Keratinocyte (primary cell): Measurements from ENCODE around the gene TOP2A.

ENCODE experiments used
- EZH2 ChIP-seq: IDR thresholded peaks from one replicate; pipeline ENCODE4 v1.6.1; 2012; ENCODE audit warnings: inconsistent platforms, mild to moderate bottlenecking, low read length, moderate library complexity
- TF ChIP-seq, protein P1 (sequence below), 3 experiments: IDR thresholded peaks in 1 of 3; conservative IDR thresholded peaks in 1 of 3; optimal IDR thresholded peaks in 1 of 3; 2 replicates in 2 of 3; 3 replicates in 1 of 3; pipeline versions ENCODE3 to v1.5.1; 2011; ENCODE audit warnings: low read length in 3 of 3, mild to moderate bottlenecking in 3 of 3, moderate library complexity in 2 of 3, control low read depth in 1 of 3, inconsistent platforms in 1 of 3; ENCODE audit not compliant: insufficient read depth in 2 of 3; ENCODE audit errors: extremely low read depth in 1 of 3

DNA sequence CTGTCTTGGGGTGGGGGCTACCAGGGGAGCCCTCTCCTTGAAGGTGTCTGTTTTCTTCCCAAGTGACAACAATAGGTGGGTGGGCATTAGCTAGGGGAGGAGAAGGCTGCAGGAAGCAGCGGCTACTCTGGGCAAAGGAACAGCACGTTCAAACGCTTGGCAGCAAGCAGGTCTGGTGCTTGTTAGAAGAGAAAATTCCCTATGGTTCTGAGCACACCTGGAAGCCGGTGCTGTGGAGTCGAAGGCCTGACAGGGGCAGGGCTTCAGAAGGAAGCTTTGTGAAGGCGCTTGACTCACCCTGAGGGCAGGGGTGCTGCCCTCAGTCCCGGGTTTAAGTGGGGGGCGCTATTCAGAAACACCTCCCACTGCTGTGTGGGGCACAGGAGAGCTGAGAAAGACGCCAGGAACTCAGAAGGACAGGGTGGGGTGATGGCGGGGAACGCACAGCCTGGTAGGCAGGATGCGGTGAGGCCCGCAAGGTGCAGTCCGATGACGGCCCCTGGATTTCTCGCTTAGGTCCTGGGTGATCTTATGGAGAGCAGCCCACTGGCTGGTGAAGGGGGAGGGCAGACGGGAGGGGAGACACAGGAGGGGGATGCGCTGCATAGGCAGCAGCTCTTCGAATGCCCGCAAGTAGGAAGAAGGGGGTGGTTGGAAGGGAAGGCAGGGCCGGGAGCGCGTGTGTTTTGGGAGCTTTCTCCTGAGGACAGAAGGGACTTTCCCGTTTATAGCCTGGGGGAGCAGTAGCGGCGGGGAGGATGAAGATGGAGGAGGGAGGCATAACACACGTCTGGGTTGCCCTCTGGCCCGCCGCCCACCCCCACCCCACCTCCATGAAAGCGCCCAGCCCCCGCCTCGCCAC is 56.4 kb downstream of the TOP2A start:
- TF ChIP-seq, protein P1, sequence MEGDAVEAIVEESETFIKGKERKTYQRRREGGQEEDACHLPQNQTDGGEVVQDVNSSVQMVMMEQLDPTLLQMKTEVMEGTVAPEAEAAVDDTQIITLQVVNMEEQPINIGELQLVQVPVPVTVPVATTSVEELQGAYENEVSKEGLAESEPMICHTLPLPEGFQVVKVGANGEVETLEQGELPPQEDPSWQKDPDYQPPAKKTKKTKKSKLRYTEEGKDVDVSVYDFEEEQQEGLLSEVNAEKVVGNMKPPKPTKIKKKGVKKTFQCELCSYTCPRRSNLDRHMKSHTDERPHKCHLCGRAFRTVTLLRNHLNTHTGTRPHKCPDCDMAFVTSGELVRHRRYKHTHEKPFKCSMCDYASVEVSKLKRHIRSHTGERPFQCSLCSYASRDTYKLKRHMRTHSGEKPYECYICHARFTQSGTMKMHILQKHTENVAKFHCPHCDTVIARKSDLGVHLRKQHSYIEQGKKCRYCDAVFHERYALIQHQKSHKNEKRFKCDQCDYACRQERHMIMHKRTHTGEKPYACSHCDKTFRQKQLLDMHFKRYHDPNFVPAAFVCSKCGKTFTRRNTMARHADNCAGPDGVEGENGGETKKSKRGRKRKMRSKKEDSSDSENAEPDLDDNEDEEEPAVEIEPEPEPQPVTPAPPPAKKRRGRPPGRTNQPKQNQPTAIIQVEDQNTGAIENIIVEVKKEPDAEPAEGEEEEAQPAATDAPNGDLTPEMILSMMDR (optimal IDR thresholded peaks at IDR 0.05 in 1 of 3, IDR thresholded peaks at IDR 0.05 in 1 of 3, conservative IDR thresholded peaks at IDR 0.05 in 1 of 3; ENCODE audit: extremely low read depth in 1 of 3, insufficient read depth in 2 of 3, low read length in 3 of 3): no peak
- no peak for TF ChIP-seq EZH2
